Left renal cortex interstitium (tissue), 4 donors: ENCODE results near the gene CD37. TPM values are rescaled to one million over a fixed set of nuclear protein-coding genes. Genes with fewer than 3 reads are reported as not detected.
"Not testable (repeated sequence)": the region's sequence is repeated elsewhere in the genome, so short reads cannot be mapped to it uniquely, and the experiment has no call there.

Experiments
- DNase-seq, 4 donors: peaks; one replicate each; pipeline ENCODE4 v3.0.0-alpha.2; 2013; ENCODE audit warnings: low read depth in 4 of 4, low spot score in 2 of 4, missing footprints in 1 of 4
- polyA plus RNA-seq, 4 donors: library from polyadenylated mRNA; unstranded; fragments of 120-200 nt; gene quantifications; one replicate each; pipeline ENCODE4 v1.2.1, GENCODE V29; 2013; ENCODE audit not compliant: insufficient read length in 4 of 4

Gene CD37, protein sequence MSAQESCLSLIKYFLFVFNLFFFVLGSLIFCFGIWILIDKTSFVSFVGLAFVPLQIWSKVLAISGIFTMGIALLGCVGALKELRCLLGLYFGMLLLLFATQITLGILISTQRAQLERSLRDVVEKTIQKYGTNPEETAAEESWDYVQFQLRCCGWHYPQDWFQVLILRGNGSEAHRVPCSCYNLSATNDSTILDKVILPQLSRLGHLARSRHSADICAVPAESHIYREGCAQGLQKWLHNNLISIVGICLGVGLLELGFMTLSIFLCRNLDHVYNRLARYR
- 10 to 100 TPM; 36.2 to 40.7 (median 37.5) TPM for polyA plus RNA-seq

- DNase-seq, result no peak
These were observed at the start of gene CD37 for GRCh38 chr19:49335071-49335783. Gene CD37, plus strand, starts transcription at chr19:49335406. Its CDS starts 135 bp downstream, at chr19:49335541.

DNA sequence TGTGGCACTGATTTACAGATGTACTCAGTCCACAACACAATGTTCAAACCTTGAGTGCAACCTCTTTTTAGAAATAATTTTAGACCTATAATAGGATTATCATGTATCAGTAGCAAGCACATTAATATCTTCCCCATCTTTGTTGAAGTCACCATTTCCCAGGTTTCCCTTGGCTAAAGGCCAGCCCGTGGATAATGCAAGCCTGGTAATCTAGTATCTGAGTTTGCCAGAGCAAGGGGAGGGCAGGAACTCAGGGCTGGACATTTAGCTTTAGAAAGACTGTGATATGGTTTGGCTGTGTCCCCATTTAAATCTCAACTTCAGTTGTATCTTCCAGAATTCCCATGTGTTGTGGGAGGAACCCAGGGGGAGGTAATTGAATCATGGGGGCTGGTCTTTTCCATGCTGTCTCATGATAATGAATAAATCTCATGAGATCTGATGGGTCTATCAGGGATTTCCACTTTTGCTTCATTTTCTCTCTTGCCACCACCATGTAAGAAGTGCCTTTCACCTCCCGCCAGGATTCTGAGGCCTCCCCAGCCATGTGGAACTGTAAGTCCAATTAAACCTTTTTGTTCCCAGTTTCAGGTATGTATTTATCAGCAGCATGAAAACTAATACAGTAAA is 48.0 kb upstream of the CD37 start:
- no peak for DNase-seq

DNA sequence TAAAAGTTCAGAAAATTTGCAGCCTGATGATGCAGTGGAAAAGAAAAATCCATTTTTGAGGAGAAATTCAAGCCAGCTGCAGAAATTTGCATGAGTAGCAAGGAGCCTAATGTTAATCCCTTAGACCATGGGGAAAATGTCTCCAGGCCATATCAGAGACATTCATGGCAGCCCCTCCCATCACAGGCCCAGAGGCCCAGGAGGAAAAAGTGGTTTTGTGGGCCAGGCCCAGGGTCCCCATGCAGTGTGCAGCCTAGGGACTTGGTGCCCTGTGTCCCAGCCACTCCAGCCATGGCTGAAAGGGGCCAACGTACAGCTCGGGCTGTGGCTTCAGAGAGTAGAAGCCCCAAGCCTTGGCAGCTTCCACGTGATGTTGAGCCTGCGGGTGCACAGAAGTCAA is 47.0 kb upstream of the CD37 start:
- not testable (repeated sequence) for DNase-seq

GRCh38 chr19:49289286-49289685 is 45.9 kb upstream of the CD37 start:
- DNase-seq, result not testable (repeated sequence)

DNA sequence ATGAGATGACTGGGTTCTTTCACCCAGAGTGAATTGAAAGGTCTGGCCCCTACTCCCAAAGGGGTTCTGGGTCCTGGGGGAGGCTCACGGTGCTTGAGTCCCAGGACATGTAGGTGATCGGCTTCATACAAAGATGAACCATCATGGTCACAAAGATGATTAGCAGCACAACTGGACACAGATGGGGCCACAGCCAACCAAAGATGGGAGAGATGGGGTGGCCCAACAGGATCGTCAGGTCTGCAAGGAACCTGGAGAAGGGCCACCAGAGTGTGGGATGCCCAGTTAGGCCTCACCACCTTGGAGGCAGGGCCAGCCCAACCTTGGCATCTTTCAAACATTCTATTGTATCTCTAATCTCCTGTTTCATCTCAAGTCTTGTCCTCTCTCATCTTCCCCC is 44.7 kb upstream of the CD37 start:
- DNase-seq, result no peak

DNA sequence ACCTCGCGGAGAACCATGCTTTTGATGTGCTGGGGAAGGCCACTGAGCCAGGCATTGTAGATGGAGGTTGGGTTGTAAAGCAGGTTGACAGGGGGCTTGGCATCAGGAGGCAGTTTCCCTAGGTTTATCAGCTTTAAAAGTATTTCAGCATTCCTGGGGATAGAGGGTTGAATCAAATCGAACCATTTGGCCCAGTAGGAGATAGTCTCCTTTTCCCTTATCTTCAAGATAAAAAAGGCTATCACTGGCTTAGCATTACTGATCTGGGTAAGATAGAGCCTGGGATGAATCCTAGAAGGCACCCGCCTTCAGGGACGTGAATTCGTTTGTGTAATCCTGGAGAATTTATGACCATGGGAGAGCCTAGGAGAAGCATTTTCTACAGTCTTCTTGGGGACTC is 40.8 kb upstream of the CD37 start:
- DNase-seq, result no peak

GRCh38 chr19:49295208-49295880 is 39.9 kb upstream of the CD37 start:
- DNase-seq, result no peak

GRCh38 chr19:49297403-49297802 is 37.8 kb upstream of the CD37 start:
- no peak for DNase-seq

DNA sequence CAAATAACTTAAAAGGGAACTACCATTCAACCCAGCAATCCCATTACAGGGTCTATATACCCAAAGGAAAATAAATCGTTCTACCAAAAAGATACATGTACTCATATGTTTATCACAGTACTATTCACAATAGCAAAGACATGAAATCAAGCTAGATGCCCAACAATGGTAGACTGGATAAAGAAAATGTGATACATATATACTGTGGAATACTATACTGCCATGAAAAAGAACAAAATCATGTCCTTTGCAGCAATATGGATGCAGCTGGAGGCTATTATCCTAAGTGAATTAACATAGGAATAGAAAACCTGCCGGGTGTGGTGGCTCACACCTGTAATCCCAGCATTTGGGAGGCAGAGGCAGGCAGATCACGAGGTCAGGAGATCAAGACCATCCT is 36.6 kb upstream of the CD37 start:
- DNase-seq, result not testable (repeated sequence)

DNA sequence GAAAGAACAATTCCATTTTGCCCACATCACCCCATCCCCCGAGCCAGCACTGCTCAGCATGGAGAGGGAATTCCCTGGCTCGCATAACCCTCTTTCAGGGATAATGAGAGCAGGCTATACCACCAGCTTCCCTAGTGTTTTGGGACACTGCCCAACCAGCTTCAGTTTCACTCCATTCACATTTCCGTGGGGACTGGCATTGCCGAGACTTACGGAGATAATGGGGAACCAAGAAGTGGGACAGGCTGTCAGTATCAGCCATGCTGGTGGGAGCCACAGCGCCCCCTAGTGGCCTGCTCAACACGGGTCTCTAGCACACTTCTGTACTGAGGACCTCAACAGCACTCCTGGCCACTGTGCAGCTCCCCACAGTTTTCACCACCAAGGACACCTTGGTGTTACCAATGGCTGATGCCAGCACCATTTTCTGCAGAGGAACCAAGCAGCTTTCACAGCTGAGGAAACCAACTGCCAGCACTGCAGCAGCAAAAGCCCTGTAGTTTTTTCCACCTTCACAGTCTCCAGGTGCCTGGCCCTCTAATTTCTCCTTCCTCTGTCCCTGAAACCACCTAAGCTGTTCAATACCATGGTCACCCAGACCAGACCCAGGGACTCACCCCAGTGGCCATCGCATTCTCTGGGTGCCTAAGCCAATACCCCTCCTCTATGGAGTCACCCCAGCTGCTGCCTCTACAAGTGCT is 33.9 kb upstream of the CD37 start:
- DNase-seq, result peak; percentile 7 to 25 (median 14)

- no peak for DNase-seq
These were observed 33.3 kb upstream of the CD37 start for GRCh38 chr19:49301866-49302252.

GRCh38 chr19:49306734-49307133 is 28.5 kb upstream of the CD37 start:
- DNase-seq, result not testable (repeated sequence)

- no peak for DNase-seq
These were observed 26.1 kb upstream of the CD37 start for GRCh38 chr19:49309087-49309486.

- DNase-seq, result no peak
These were observed 20.1 kb upstream of the CD37 start for GRCh38 chr19:49315111-49315510.

DNA sequence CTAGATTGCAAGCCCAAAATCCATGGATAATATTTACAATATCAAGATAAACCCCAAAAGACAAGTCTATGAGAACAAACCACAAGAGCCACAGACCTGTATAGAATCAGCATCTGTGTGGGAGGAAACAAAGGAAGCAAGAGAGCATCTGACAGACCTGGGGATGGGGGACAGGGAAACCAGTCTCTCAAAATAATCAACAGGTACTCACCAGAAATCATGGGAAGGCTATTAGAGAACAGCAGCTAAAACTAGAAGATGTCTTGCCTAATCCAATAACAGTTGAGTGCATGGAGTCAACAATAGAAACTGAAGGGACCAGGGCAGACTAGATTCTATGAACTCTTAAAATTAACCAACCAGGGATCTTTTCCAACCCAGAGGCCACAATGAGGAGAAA is 18.9 kb upstream of the CD37 start:
- no peak for DNase-seq

DNA sequence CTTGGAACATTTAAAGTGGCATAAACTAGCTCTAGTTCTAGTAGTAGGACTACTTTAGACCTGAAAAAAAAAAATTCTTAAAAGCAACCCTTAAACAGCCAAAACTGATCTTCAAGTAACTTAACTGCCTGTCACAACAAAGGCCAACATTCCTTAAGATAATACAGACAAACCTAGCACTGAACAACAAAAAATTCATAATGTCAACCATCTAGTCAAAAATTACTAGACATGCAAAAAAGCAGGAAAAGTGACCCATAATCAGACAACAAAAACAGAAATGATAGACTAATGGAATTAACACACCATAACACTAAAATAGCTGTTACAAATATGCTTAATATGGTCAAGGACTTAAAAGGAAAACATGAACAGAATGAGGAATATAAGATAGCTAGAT is 16.9 kb upstream of the CD37 start:
- DNase-seq, result no peak

- DNase-seq, result no peak
These were observed 10.2 kb upstream of the CD37 start, which contains the start of gene SLC6A16 for GRCh38 chr19:49324801-49325576. Gene SLC6A16, minus strand, starts transcription at chr19:49325191. Its CDS starts 13,844 bp downstream, at chr19:49311347.

DNA sequence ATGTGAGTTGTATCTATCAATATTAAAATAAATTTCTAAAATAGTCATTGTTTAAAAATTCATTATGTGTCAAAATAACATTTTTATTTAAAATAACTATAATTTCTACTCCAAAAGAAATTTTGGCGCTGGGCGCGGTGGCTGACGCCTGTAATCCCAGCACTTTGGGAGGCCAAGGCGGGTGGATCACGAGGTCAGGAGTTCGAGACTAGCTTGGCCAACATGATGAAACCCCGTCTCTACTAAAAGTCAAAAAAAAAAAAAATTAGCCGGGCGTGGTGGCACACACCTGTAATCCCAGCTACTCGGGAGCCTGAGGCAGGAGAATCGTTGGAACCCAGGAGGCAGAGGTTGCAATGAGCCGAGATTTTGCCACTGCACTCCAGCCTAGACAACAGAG is 9.4 kb upstream of the CD37 start:
- DNase-seq, result not testable (repeated sequence)

DNA sequence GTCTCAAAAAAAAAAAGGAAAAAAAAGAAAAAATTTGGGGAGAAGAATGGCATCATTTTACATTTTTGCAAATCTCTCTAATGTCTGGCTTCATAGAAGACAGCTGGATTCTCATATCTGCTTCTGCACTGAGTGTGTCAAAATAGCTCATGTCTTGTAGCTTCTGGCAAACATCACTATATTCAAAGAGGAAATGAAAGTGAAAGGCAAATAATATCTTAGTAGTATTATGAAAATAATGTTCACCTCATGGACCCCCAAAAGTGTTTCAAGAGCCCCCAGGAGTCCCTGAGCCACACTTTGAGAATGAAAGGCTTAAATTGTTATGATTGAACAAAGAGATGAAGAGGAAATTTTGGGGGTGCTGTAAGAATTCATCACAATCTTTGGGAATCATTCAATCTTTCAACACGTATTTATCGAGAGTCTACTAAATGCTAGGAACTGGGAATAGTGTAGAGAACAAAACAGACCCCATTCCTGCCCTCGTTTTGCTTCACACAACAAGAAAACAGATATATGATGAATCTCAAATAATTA is 9.0 kb upstream of the CD37 start:
- no peak for DNase-seq
